GM18499 (cell line): ENCODE measurements around the gene FNDC3B.
A peak's percentile ranks its signal among the peaks of the same experiment; 100 is the strongest.

Experiments
- ATAC-seq: cut with Tn5 transposase; IDR thresholded peaks from one replicate; pipeline ENCODE4 v1.9.1; 2021; ENCODE audit warnings: moderate number of reproducible peaks; ENCODE audit not compliant: insufficient read depth, unreplicated experiment

The FNDC3B gene

DNA sequence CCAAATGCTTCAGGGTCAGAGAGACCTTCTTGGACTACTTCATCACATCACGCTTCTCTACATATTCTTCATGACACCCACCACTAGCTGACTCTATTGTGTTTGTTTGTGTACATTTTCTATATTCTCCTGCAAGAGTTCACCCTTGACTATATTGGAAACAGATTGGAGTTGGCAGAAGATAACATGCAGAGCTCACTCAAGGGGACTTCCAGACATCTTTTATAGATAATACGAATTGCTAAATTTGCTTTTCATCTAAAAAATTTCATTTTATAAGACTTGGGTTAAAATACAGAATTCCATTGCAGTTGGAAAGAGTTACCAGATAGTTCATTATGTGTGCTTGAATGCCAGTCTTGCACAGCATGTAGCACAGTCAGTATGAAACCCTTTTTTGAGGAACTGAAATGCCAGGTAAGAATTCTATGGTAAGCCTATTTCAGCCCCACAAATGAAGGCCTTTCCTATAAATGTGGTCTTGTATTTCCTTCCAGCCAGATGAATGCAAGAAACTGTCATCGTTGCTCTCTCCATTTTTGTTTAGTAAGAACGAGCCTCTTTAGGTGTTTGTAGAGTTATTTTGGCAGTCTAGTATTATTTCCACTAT, 231.3 kb downstream of the FNDC3B start:
- peak; percentile 93 for ATAC-seq

DNA sequence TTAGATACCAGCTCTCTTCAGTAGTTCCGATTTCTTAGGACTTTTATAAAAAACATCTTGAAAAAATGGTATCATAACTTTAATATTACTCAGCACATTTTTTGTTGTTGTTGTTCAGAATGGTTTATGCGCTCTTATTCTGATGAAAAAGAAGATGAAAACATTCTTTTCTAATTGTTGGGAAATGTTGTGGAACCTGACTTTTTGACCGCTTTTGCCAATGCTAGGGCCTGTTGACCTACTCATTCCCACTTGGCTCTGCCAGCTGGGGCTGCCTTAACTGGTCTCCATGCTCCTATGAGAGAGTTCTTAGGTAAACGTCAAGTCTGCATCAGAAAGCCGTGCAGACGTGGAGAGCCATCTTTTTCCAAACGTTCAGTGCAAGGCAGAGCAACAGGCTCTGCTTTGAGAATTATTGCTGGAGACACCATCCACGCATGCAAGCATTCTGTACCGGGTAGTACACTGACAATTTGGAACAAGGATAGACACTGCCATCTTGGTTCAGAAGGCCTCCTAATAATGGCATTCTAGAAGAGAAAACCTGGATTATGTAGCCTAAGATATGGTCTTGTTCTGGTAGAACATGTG, 232.1 kb downstream of the FNDC3B start:
- no peak for ATAC-seq

DNA sequence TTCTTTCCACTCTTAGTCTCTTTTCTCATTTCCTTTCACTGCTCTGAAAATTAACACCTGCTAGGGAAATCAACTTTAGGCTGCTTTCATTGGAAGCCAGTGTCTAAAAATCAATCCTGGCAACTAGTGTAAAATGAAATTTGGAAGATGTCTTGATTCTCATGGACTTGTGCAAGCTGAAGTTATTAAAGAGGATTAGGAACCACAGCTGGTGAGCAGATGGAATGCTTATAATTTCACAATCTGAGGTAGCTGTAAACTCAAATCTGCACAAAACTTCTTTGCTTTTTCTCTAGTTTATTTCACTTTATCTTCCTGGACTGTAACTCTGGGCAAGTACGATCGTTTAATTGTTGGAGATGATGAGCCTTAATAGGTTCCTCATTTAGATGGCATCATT, 233.3 kb downstream of the FNDC3B start:
- ATAC-seq = no peak

DNA sequence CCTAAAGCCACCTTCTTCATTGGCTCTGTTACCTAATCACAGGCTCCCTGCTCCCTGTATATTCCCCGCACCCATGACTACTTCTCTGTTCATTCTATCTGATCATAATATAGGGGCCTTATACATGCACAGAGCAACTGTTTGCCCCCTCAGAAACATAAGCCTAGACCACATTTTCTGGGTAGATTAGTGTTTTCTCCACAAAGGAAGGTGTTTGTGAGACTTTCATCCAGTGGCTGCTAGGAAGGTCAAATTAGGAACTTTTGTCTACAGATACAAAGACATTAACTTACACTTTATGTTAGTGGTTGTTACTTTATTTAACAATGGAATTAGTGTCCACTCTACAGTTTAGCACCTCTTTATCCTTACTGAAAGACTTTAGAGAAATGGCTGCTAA, 234.0 kb downstream of the FNDC3B start:
- ATAC-seq = no peak

DNA sequence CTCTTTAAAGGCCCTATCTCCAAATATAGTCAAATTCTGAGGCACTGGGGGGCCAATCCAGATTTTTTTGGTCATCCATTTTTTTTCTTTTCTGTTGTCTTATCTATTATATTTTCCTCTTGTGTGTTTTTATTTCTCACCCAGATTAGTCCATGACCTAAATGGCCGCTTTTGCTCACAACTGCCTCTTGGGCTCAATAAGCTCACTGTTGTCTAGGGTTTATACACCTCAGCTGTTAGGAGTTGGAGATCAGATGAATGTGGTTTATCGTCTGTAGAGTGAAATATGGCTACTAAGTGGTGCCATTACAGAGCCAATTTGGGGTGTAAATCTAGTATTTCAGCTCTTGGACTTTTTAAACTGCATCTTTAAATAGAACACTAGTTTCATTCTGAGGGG, 235.5 kb downstream of the FNDC3B start:
- no peak for ATAC-seq

DNA sequence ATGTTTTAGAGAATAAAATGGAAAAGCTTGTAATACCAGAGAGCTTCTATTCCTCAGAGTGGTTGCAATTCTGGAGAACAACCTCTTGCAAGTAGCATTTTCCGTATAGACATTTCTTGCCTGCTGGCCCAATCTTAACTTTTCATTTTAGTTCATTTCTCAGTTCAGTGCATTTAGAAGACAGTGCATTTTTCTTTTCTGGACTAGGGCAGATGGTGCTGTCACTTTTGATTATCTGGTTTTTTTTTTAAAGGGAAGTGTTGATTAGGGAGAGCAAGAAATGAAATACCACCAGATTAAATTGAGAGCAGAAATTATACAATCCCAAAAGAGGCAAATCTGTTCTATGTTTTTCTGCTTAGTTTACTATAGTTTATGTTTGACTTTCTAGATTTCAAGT, 236.2 kb downstream of the FNDC3B start:
- ATAC-seq = no peak

DNA sequence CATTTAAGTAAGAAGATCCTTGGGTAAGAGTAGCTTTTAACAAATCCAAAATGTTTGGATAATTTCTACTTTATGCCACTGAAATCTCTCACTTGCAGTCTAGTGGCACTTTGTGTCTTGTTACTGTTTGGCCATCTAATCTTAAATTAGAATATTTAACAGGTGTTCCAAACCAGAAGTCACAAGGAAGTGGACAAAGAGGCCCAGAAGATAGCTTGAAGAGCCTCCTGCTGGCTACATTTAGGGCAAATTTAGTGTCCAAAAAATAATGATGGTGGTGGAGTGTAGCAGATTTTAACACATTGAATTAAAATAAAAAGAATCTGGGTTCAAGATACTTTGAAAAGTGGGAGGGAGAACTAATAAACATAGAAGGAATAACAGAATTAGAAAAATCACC, 236.7 kb downstream of the FNDC3B start:
- ATAC-seq = no peak

DNA sequence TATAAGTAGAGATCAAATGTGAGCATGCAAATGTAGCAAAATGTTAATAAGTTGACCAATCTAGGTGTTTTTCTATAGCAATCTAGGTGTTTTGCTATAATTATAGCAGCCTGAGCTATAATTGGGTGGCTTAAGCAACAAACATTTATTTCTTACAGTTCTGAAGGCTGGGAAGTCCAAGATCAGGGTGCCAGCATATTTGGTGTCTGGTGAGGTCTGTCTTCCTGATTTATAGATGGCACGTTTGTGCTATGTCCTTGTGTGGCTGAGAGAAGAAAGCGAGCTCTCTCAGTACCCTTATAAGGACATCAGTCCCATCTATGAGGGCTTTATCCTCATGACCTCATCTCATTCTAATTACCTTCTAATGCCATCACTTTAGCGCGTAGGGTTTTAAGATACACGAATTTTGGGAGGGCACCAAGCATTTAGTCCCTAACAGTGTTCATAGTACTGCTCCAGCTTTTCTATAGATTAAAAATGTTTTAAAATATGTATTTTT, 237.8 kb downstream of the FNDC3B start:
- ATAC-seq = no peak

DNA sequence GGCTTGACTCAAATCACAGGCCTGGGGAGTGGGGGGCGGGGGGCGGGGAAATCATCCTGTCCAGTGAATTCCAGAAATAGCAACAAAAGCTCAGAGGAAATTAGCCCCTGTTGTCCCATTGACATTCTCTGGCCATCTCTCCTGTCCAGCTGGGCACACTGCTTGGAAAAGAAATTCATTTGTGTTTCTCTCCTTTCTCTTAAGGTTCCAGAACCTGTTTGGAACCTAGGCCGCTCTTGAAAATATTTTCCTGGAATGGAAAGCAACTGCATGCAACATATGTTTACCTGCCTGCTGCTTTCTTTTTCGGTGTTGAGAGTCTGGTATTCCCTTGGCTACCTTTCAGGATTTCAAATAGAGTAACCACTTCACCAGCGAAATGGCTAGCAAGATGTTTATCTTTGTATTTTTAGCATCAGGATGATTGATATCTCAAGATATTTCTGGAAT, 239.8 kb downstream of the FNDC3B start:
- ATAC-seq = no peak

DNA sequence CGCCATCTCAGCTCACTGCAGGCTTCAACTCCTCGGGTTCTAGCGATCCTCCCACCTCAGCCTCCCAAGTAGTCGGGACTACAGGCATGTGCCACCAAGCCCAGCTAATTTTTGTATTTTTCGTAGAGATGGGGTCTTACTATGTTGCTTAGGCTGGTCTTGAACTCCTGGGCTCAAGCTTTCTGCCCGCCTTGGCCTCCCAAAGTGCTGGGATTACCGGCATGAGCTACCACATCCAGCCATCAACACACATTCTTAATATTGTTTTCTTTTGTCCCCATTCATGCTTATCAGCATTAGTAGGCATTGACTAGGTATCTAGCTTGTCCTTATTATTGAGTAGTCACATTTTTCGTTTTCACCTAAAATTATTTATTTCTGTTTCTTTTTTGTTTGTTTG, 240.6 kb downstream of the FNDC3B start:
- no peak for ATAC-seq

DNA sequence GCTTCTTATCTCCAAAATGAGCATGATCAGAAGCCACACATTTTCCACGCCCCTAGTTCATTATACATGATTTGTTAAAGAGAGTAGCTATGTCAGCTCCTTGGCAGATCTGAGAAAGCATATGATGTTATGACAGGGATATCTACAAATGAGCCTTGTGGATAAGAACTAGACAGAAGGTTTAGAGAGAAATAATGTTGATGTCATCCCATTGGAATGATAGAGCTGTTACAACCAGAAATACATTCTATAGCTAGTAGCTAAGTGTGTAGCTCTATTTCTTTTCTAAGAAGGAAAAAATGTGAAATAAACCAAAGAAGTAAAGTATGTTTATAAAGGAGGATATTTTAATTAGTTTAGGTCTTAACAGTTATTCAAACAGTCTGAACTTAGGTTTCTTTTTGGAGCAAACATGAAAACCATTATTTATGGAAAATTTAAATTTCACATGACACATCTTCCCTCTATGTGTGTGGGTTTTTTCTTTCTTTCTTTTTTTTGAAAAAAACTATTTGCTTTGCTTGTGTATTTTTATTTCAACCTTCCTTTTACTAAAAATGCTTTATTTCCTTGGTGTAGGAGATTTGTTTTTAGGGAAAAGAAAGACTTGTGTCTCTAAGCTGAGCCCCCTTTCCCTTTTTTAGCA, 241.2 kb downstream of the FNDC3B start:
- ATAC-seq = no peak

DNA sequence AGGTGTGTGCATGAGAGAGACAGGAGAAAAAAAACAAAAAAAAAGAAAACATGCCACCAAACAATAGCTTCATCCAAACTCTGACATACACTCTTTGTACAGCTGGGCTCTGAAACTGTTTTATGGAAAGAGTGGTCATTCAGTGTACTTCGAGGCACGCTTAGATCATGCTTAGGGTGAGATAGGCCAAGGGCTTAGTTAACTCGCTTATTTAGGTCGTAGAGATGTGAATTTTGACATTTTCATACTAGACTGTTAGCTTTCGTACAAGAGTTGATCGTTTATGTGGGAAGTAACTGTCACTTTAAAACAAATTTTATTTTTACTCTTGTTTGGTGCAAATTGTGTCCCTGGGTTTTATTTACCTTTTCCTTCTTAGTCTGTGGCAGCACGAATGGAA, 242.5 kb downstream of the FNDC3B start:
- ATAC-seq = no peak

DNA sequence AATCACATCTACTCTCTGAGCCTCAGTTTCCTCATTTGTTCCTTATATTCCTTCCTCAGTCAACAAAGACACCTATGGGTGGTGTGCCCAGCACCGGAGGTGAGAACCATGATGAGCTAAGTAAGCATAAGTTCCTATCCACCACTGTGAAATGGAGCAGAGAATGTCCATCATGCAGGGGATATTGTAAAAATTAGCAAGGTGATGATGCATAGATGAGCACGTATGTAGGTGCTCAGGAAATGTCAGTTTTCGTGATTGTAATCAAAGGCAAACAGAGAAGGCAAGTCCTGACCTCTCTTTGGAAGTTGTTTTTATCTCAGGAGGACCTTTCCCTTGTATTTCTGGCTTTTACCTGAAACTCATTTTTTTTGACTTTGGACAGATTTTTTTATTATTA, 243.5 kb downstream of the FNDC3B start:
- ATAC-seq = no peak

DNA sequence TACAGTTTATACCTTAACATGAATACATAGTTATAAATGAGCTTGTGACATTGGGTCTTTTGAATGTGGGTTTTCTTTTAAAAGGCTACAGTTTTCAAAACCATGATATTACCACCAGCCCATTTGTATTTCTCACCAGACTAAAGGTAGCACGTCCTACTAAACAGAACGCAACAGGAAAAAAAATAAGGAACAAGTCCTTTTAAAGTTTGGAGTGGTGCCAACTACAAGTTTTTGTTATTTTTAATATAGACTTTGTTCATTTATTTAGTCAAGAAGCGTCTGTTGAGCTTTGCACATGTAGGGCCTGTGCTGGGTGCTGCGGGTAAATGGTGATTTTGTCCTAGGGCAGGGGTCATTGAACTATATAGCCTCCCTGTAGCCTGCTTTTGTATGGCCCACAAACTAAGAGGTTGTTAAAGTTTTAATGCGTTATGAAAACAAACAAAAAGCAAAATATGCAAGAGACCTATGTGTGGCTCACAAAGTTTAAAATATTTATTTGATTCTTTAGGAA, 244.5 kb downstream of the FNDC3B start:
- no peak for ATAC-seq

DNA sequence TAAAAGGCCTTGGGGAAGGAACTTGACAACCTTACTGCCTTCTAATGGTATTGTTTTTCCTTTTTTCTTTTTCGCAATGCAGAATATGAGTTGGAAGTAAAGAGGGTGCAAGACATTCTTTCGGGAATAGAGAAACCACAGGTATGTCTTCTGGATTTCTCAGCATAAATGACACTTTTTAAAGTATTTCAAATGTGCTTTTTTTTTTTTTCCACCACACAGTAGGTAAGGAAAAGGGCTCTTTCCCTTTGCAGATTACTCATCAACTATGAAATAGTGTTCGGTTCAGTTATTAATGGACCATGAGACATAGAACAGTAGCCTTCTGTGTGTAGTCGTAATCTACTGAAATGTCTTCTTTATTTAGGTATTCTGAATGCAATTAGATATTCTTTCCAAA, 246.5 kb downstream of the FNDC3B start:
- ATAC-seq = no peak

DNA sequence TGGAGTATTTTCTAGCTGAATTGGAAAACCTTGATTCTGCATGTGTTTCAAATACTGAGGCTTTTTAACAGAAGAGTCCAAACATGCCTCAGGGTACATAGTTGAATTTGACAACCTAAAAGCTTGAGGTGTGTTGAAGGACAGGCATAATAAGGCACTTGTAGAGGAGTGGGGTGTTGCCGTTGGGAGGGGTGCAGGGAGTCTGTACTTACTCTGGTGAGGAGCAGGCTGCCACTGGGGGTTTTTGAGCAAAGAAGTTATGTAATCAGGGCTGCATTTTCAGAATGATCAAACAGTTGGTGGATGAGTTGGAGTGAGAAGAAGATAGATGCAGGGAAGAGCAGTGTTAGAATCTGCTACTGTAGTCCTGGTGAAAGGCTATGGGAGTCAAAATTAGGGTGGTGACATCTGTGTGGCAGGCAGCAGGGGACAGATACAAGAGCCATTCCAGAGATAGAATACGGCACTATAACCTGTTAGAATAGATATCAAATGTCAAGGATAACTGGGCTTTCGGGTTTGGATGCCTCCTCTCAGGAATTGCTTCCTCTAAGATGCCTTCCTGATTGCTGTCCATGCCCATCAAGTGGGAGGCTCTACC, 247.3 kb downstream of the FNDC3B start:
- ATAC-seq = no peak

DNA sequence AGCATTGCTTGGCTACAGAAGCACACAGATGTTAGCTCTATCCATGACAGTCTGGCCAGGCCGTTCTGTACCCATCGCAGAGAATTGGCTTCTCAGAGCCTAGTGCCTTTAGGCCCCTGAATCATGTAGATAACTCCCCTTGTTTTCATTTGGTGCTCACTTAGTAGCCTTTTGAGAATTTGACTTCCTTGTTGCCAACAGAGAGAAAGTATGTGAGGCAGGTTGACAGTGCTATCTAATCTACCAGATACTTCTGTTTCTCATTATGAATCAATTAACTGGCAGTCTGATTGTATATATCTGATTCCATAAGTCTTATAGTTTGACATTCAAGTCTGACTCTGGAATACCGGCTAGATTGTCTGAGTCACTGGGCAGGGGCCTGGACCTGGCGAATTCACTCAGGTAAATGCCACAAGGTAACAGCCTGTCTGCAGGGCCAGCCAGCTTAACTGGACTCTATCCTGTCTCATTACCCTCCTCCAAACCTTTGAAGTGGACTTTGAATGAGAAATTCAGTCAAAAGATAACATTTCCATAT, 248.6 kb downstream of the FNDC3B start:
- no peak for ATAC-seq

DNA sequence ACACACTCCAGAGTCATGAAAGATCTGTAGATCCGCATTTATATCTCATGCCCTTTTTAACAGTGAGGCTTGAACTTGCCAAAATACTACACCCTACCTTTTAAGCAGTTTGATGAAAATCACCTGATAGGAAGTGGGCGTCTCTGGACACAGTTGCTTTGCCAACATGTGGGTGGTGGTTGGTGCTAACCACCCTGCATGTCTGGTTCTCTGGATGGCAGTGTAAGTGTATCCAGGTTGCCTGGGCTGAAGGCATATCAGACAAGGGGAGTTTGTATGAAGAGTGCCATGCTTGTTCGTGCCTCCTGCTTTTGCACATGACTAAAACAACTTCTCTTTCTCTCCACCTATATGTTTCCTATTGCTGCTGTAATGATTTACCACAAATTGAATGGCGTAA, 249.3 kb downstream of the FNDC3B start:
- ATAC-seq = no peak

DNA sequence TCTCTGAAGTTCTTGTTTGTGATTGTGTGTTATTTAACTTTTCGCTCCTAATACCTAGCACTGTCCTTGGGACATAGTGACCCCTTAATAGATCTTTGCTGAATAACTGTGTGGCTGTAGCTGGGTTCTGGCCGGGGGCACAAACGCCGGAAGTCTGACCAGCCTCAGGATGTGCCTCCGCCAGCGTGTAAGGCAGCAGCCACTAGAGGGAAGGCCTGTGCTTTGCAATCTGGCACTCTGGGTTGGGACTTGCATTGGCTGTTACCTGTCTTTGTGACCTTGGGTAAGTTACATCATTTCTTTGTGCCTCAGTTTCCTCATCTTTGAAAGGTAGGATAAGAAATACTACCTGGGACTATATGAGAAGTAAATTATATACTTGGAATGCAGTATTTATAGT, 250.2 kb downstream of the FNDC3B start:
- ATAC-seq = no peak

DNA sequence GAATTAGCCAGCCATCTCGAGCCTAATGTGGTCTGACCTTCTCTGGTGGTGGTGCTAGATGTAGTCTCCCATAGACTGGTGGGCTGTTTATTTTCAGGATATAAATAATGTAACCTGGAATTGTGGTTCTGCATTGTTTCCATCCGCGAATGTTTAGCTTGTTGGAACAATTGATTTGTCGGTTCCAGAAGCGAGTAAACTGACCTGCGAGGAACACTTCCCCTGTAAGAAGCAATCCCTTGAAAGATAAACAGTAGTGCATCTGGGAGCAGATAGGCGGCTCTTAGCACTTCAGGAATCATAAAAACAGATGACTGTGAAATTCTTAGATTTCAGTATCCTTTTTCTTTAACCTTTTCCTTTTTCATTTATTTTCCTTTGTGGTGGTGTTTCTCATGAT, 251.1 kb downstream of the FNDC3B start:
- no peak for ATAC-seq

DNA sequence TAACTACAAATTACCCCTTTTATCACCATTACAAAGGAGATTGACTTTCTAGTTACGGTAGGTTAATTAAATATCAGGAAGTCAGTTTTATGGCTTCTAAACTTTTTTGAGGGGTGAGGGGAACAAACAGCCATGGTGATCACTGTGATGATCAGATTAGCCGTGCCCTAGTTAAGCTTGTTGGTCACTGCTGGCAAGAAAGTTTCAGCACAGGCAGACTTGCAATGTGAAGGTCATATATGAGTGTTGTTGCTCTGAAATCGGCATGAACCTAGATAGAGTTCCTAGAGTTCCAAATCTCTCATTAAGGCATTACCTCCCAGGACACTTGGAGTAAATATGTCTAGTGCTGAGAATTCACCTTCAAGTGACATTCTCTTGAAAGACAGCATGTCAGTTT, 252.3 kb downstream of the FNDC3B start:
- no peak for ATAC-seq
